IgD-negative memory B cell (primary cell): ENCODE results near the gene KLF16. TPM values are rescaled to one million over a fixed set of nuclear protein-coding genes. Genes with fewer than 3 reads are reported as not detected.

ENCODE experiments used
- H3K27ac Mint-ChIP-seq, 3 donors: one replicate each; pipeline ENCODE4 v1.8.0; 2020 to 2022; ENCODE audit warnings: mild to moderate bottlenecking in 3 of 3, mixed read lengths in 3 of 3, moderate library complexity in 1 of 3
- H3K27me3 Mint-ChIP-seq: one replicate; pipeline ENCODE4 v1.8.0; 2021; ENCODE audit warnings: mixed read lengths
- H3K36me3 Mint-ChIP-seq: one replicate; pipeline ENCODE4 v1.8.0; 2020; ENCODE audit warnings: mild to moderate bottlenecking, mixed read lengths
- H3K4me1 Mint-ChIP-seq, 3 donors: one replicate each; pipeline ENCODE4 v1.8.0; 2020 to 2022; ENCODE audit warnings: mixed read lengths in 3 of 3, mild to moderate bottlenecking in 1 of 3
- H3K4me3 Mint-ChIP-seq, 4 donors: one replicate each; pipeline ENCODE4 v1.8.0; 2020 to 2022; ENCODE audit warnings: mild to moderate bottlenecking in 4 of 4, mixed read lengths in 4 of 4, moderate library complexity in 3 of 4
- H3K9me3 Mint-ChIP-seq, 3 donors: one replicate each; pipeline ENCODE4 v1.8.0; 2020 to 2021; ENCODE audit warnings: mixed read lengths in 3 of 3, mild to moderate bottlenecking in 1 of 3
- polyA plus RNA-seq: library from polyadenylated mRNA; unstranded; fragments of 300-500 nt; fragmentation: Illumina TruSeq; gene quantifications from one replicate; pipeline ENCODE4 v1.2.3, GENCODE V29; 2021

KLF16 gene
- polyA plus RNA-seq, 1 donor from 2014 or later = 1.8 TPM

DNA sequence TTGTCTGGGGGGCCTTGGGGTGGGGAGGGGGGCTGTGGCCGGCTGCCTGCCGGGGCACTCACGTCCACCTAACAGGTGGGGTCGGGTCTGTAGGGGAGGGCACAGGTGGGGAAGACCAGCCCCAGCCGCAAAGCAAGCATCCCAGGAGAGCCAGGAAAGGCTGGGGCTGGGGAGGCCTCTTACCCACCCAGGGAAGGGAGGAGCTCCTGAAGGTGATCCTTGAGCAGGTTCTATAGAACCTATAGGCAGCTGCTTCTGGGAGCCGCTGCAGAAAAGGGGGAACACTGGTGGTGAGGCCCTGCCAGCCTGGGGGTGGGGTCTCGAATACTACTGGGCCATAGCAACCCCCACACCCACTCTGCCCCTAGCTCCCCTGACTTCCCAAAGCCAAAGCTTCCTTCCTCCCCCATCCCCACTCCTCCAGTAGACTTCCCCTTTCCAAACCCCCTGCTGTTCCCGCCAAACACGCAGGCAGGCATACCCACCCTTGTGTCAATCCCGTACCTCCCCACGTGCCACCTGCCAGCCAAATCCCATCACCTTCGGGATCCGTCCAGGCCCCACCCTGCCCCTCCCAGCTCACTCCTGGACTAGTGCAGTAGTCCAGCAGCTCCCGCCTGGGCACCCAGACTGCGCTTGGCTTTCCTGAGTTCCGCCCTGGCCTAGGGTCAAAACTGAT is 5.6 kb downstream of the KLF16 start:
- H3K36me3 Mint-ChIP-seq = peaks cover 2% of the 10 kb centered on the region
- no peaks in the 10 kb centered on the region for H3K9me3 Mint-ChIP-seq
- H3K4me3 Mint-ChIP-seq = peak overlapping the region; percentile 68 to 90 (median 72)
- H3K27ac Mint-ChIP-seq = peak overlapping the region; percentile 83 to 94 (median 88)
- no peaks in the 10 kb centered on the region for H3K27me3 Mint-ChIP-seq
- H3K4me1 Mint-ChIP-seq = peaks cover 17 to 25% (median 25%) of the 10 kb centered on the region in 3 donors

GRCh38 chr19:1856698-1857603 is 6.4 kb downstream of the KLF16 start:
- H3K9me3 Mint-ChIP-seq = no peaks in the 10 kb centered on the region
- H3K36me3 Mint-ChIP-seq = peaks cover 2% of the 10 kb centered on the region
- H3K4me3 Mint-ChIP-seq = peak overlapping the region; percentile 81 to 92 (median 88)
- peak overlapping the region; percentile 93 to 96 (median 94) for H3K27ac Mint-ChIP-seq
- H3K27me3 Mint-ChIP-seq = no peaks in the 10 kb centered on the region
- H3K4me1 Mint-ChIP-seq = peaks cover 13 to 25% (median 25%) of the 10 kb centered on the region in 3 donors

GRCh38 chr19:1856345-1856697 is 7.1 kb downstream of the KLF16 start:
- peak overlapping the region; percentile 81 to 92 (median 88) for H3K4me3 Mint-ChIP-seq
- peak overlapping the region; percentile 93 to 96 (median 94) for H3K27ac Mint-ChIP-seq
- H3K9me3 Mint-ChIP-seq = no peaks in the 10 kb centered on the region
- peaks cover 8 to 23% (median 21%) of the 10 kb centered on the region in 3 donors for H3K4me1 Mint-ChIP-seq
- no peaks in the 10 kb centered on the region for H3K27me3 Mint-ChIP-seq
- H3K36me3 Mint-ChIP-seq = peaks cover 2% of the 10 kb centered on the region

- Mint-ChIP-seq H3K4me3 (peak overlapping the region; percentile 81 to 92 (median 88)), H3K9me3 (no peaks in the 10 kb centered on the region), H3K4me1 (peaks cover 8 to 23% (median 17%) of the 10 kb centered on the region in 3 donors), H3K27ac (peak overlapping the region; percentile 93 to 96 (median 94)), H3K27me3 (no peaks in the 10 kb centered on the region), H3K36me3 (peaks cover 2% of the 10 kb centered on the region)
Observed at GRCh38 chr19:1855828-1856255, 7.5 kb downstream of the KLF16 start.

- H3K36me3 Mint-ChIP-seq = peaks cover 2% of the 10 kb centered on the region
- H3K4me1 Mint-ChIP-seq = peaks cover 10 to 24% (median 17%) of the 10 kb centered on the region in 3 donors
- peak overlapping the region; percentile 81 to 92 (median 88) for H3K4me3 Mint-ChIP-seq
- H3K27ac Mint-ChIP-seq = peak overlapping the region; percentile 93 to 96 (median 94)
- no peaks in the 10 kb centered on the region for H3K27me3 Mint-ChIP-seq
- no peaks in the 10 kb centered on the region for H3K9me3 Mint-ChIP-seq
Observed at GRCh38 chr19:1855040-1855827, 8.1 kb downstream of the KLF16 start.

DNA sequence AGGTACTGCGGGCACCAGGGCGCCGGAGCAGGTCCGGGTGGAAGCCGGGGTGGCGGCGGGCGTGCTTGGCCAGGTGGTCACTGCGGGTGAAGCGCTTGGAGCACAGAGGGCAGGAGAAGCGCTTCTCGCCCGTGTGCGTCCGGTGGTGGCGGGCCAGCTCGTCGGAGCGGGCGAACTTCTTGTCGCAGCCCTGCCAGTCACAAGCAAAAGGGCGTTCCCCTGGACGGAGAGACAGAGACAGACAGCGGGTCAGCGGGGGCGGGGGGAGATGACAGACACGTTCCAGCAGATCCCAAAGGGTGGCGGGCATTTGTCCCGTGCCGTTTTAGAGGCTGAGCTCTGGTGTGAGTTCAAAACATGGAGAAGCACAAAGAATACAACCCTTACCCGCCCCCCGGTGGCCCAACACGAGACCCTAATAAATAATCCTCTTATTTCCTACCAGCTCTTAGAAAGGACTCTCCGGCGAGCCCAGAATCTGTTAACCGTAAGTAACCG is 8.8 kb downstream of the KLF16 start:
- Mint-ChIP-seq H3K9me3 (no peaks in the 10 kb centered on the region), H3K4me3 (peak overlapping the region; percentile 43 to 89 (median 75)), H3K27me3 (no peaks in the 10 kb centered on the region), H3K4me1 (peaks cover 15 to 26% (median 17%) of the 10 kb centered on the region in 3 donors), H3K27ac (peak overlapping the region; percentile 86 to 96 (median 94)), H3K36me3 (peaks cover 2% of the 10 kb centered on the region)

DNA sequence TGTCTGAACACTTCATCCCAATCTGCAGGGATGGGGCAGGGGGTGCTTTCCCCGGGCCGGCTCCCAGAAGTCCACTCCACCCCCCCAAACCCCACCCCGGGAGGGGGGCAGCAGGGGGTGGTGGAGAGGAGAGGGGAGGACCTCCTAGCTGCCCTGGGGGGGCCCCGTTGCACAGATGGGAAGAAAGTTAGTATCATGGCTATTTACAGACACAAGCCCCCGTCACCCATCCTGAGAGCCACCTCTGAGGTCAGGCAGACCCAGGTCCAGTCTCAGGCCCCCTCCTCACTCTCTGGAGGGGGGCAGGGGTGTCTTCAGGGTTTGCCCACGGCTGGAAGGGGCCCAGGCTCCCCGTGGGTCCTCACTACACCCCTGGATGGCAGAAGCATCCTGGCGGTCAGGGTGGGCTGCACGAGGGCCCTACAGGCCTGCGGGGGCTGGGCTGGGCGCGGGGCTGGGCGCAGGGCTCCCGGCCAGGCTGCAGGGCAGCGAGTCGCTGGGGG is 9.3 kb downstream of the KLF16 start:
- peak overlapping the region in 2 of 3 donors; percentile 39 to 94 for H3K27ac Mint-ChIP-seq
- peak overlapping the region in 1 of 4 donors; percentile 43 for H3K4me3 Mint-ChIP-seq
- no peaks in the 10 kb centered on the region for H3K27me3 Mint-ChIP-seq
- H3K4me1 Mint-ChIP-seq = peaks cover 14 to 24% (median 15%) of the 10 kb centered on the region in 3 donors
- H3K9me3 Mint-ChIP-seq = no peaks in the 10 kb centered on the region
- H3K36me3 Mint-ChIP-seq = peaks cover 2% of the 10 kb centered on the region

DNA sequence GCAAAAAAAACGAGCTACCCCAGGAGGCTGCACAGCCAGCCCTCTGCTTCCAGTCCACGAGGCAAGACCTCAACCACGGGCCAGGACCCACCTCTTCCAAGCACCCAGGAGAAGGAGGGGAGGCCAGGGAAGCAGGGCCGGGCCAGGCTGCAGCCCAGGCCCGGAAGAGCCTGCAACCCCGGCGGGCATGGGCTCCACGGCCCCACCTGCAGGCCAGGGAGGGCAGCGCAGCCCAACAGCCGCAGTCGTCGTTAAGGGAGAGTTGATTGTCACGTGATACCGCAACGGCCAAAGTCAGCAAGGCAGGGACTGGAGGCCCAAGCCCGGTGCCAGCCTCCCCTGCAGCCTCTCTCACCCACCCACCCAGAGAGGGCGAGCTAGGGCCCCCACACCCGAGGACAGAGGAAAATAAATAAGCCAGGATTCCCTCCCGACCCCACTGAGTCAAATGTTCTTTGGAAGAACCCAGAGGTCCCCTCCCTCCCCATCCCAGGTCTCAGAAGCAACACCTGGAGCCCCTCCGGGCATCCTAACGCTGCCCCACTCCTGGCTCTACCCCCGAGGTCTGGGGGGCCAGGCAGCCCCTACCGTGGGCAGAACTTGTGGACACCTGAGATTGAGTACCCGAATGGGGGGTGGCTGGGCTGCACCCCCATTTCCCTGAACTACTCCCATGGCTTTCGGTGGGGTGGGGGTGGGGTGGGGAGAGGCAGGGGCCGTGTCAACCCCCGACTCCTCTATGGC is 9.9 kb downstream of the KLF16 start:
- Mint-ChIP-seq H3K4me3 (peak overlapping the region; percentile 53 to 93 (median 88)), H3K27ac (peak overlapping the region; percentile 88 to 97 (median 95)), H3K27me3 (no peaks in the 10 kb centered on the region), H3K9me3 (no peaks in the 10 kb centered on the region), H3K36me3 (peaks cover 2% of the 10 kb centered on the region), H3K4me1 (peaks cover 14 to 24% (median 20%) of the 10 kb centered on the region in 3 donors)

- peak overlapping the region in 2 of 3 donors; percentile 95 to 97 for H3K27ac Mint-ChIP-seq
- peaks cover 2% of the 10 kb centered on the region for H3K36me3 Mint-ChIP-seq
- H3K4me1 Mint-ChIP-seq = peaks cover 14 to 21% (median 20%) of the 10 kb centered on the region in 3 donors
- H3K9me3 Mint-ChIP-seq = no peaks in the 10 kb centered on the region
- no peaks in the 10 kb centered on the region for H3K27me3 Mint-ChIP-seq
- H3K4me3 Mint-ChIP-seq = peak overlapping the region in 2 of 4 donors; percentile 75 to 86
Observed at GRCh38 chr19:1852581-1853128, 10.7 kb downstream of the KLF16 start.

DNA sequence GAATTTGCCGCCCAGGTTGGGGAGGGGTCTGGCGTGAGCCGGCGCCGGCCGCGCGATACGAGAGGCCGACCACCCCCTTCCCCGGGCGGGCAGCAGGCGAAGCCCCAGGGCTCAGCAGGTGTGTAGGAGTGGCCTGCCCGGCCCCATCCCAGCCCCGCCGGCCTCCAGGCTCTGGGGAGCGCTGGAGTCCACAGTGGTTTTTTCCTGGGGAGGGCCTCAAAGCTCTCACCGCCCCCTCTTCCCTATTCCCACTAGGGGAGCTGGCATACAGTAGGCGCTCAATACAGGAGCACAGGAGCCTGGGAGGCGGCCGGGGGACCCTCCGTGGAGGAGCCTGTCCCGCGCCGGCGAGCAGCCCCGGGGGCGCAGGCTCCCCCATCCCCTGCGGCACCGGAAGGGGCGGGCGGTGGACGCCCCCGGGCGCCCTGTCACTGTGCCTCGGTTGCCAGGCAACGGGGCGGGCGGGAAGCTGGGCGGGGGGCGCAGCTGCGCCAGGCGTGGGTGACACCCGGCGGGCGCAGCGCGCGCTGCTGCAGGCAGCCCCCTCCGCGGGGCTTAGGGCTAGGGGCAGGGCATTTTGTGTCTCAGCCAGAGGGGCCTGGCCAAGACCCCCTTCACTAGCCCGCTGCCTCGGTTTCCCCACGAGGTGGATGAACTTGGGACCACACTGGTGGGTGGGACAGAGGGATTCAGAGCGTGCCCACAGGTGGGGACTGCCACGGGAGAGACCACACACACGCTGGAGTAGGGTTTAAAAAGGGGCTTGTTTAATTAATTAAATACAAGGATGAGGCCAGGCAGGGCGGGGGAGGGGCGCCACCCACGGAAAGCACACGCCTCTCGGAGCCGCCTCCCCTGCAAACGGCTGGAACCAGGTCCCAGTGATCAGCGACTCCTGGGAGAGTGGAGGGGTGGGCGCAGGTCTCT is 11.5 kb downstream of the KLF16 start:
- Mint-ChIP-seq H3K27ac (peak overlapping the region in 1 of 3 donors; percentile 97), H3K4me1 (peaks cover 20 to 26% (median 26%) of the 10 kb centered on the region in 3 donors), H3K4me3 (peak overlapping the region in 2 of 4 donors; percentile 73 to 75), H3K36me3 (peaks cover 2% of the 10 kb centered on the region), H3K27me3 (no peaks in the 10 kb centered on the region), H3K9me3 (no peaks in the 10 kb centered on the region)

DNA sequence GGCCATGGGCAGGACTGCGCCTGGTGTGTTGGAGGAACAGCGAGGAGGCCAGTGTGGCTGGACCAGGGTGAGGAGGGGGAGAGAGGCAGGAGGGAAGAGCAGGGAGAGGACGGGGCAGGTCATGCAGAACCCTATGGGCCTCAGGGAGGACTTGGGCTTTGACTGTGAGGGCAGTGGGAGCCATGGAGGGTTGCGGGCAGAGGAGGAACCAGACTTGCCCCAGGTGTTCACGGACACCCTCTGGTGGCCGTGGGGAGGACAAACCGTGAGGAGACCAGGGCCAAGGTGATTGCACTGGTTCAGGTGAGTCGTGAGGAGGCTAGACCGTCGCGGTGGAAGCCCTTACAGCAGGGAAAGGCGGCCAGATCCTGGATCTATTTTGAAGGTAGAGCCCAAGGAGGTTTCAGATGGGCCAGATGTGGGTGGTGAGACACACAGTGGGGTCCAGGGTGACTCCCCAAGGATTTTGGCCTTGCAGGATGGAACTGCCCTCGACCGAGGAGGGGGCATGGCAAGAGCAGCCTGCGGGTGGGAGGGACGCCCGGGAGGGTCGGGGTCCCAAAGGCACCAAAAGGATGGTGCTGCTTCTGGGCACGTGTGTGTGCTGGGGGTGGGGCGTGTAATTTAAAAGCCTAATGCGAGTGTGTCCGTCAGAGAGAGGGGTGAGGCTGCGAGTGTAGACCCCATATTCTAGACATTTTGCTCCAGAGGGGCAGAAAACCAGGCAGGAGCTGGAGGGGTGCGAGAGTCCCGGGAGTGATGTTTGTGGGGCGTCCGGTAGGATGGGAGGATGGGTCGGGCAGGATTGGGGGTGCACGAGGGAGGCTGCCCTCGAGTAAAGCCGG is 12.3 kb downstream of the KLF16 start:
- H3K36me3 Mint-ChIP-seq = peaks cover 2% of the 10 kb centered on the region
- no peaks in the 10 kb centered on the region for H3K27me3 Mint-ChIP-seq
- peak overlapping the region; percentile 81 to 88 (median 87) for H3K27ac Mint-ChIP-seq
- peak overlapping the region in 3 of 4 donors; percentile 30 to 73 (median 72) for H3K4me3 Mint-ChIP-seq
- peaks cover 25 to 30% (median 29%) of the 10 kb centered on the region in 3 donors for H3K4me1 Mint-ChIP-seq
- H3K9me3 Mint-ChIP-seq = no peaks in the 10 kb centered on the region
